WTC11 (cell line): ENCODE results near the gene CLEC2L. TPM values are rescaled to one million over a fixed set of nuclear protein-coding genes. Genes with fewer than 3 reads are reported as not detected.

Experiments used
- ATAC-seq: fragments of 200-7000 bp; cut with Tn5 transposase; 2 replicates; pipeline ENCODE4 v1.10.0; 2021; ENCODE audit warnings: mild to moderate bottlenecking, moderate library complexity
- CTCF ChIA-PET: fragments of 300-600 bp; sonication (Branson Sonifier 250); formaldehyde crosslinking; loops from one replicate; lab custom pipeline; 2021; ENCODE audit warnings: antibody characterized with exemption; lab: Charles Lee
- POLR2A ChIA-PET: fragments of 350-600 bp; sonication (Branson Sonifier 250); formaldehyde crosslinking; loops from one replicate; lab custom pipeline; 2021; ENCODE audit warnings: antibody characterized with exemption; lab: Charles Lee
- DNase-seq: peaks from one replicate; pipeline ENCODE4 v3.0.0; 2021; ENCODE audit warnings: low spot score
- H3K27ac Mint-ChIP-seq: 2 replicates; pipeline ENCODE4 v1.8.0; 2021; ENCODE audit warnings: mixed read lengths
- H3K27me3 Mint-ChIP-seq: 2 replicates; pipeline ENCODE4 v1.8.0; 2021; ENCODE audit warnings: low read depth, mild to moderate bottlenecking, moderate library complexity, mixed read lengths
- H3K36me3 Mint-ChIP-seq: 2 replicates; pipeline ENCODE4 v1.8.0; 2021; ENCODE audit warnings: mixed read lengths
- H3K4me1 Mint-ChIP-seq: 2 replicates; pipeline ENCODE4 v1.8.0; 2022; ENCODE audit warnings: mixed read lengths
- H3K4me3 Mint-ChIP-seq: 2 replicates; pipeline ENCODE4 v1.8.0; 2021; ENCODE audit warnings: mild to moderate bottlenecking, moderate library complexity, mixed read lengths
- H3K9me3 Mint-ChIP-seq: 2 replicates; pipeline ENCODE4 v1.8.0; 2021; ENCODE audit warnings: mixed read lengths
- CBFB ChIP-seq: sonication (generic); formaldehyde crosslinking; IDR thresholded peaks from 2 replicates; pipeline ENCODE4 v1.8.1; 2022; ENCODE audit warnings: mild to moderate bottlenecking, low read depth, missing genetic modification reagents
- CREM ChIP-seq: sonication (generic); formaldehyde crosslinking; IDR thresholded peaks from 2 replicates; pipeline ENCODE4 v1.8.1; 2022; ENCODE audit warnings: mild to moderate bottlenecking, missing genetic modification reagents, moderate library complexity
- FOXJ3 ChIP-seq: sonication (generic); formaldehyde crosslinking; IDR thresholded peaks from 2 replicates; pipeline ENCODE4 v1.9.0; 2021; ENCODE audit warnings: missing genetic modification reagents, mild to moderate bottlenecking, borderline replicate concordance
- GABPB1 ChIP-seq: sonication (generic); formaldehyde crosslinking; IDR thresholded peaks from 2 replicates; pipeline ENCODE4 v1.8.1; 2023; ENCODE audit warnings: mild to moderate bottlenecking, missing genetic modification reagents
- GRHL2 ChIP-seq: fragments of 250-450 bp; sonication (Bioruptor Pico); IDR thresholded peaks from 2 replicates; pipeline ENCODE4 v1.8.0; 2022; ENCODE audit warnings: mild to moderate bottlenecking, moderate library complexity; ENCODE audit not compliant: insufficient replicate concordance, severe bottlenecking
- HMGA2 ChIP-seq: fragments of 250-450 bp; sonication (Bioruptor Pico); IDR thresholded peaks from 2 replicates; pipeline ENCODE4 v1.4.0; 2021; ENCODE audit warnings: mild to moderate bottlenecking, moderate library complexity
- NFATC4 ChIP-seq: fragments of 250-450 bp; sonication (Bioruptor Pico); IDR thresholded peaks from 2 replicates; pipeline ENCODE4 v1.9.0; 2021; ENCODE audit warnings: mild to moderate bottlenecking
- ZNF121 ChIP-seq: sonication (generic); formaldehyde crosslinking; IDR thresholded peaks from 2 replicates; pipeline ENCODE4 v1.8.0; 2023; ENCODE audit warnings: missing genetic modification reagents
- ZNF317 ChIP-seq: sonication (generic); formaldehyde crosslinking; IDR thresholded peaks from 2 replicates; pipeline ENCODE4 v1.8.1; 2023; ENCODE audit warnings: low read depth, mild to moderate bottlenecking, moderate library complexity, missing genetic modification reagents, borderline replicate concordance
- ZNF396 ChIP-seq: fragments of 250-450 bp; sonication (Bioruptor Pico); IDR thresholded peaks from 2 replicates; pipeline ENCODE4 v1.8.0; 2021; ENCODE audit warnings: mild to moderate bottlenecking, moderate library complexity, borderline replicate concordance
- ZNF423 ChIP-seq: fragments of 250-450 bp; sonication (Bioruptor Pico); IDR thresholded peaks from 2 replicates; pipeline ENCODE4 v2.1.2; 2022; ENCODE audit warnings: mild to moderate bottlenecking, moderate library complexity
- total RNA-seq: library from RNA; stranded (reverse); gene quantifications from 3 replicates; pipeline ENCODE4 v1.2.3, GENCODE V29; 2021
- TF ChIP-seq, protein P1 (sequence below): sonication (generic); formaldehyde crosslinking; IDR thresholded peaks from 2 replicates; pipeline ENCODE4 v1.8.1; 2022; ENCODE audit warnings: mild to moderate bottlenecking, moderate library complexity, missing genetic modification reagents
- TF ChIP-seq, protein P2 (sequence below): sonication (generic); formaldehyde crosslinking; IDR thresholded peaks from 2 replicates; pipeline ENCODE4 v1.8.1; 2022; ENCODE audit warnings: missing genetic modification reagents, borderline replicate concordance
- TF ChIP-seq, protein P3 (sequence below): sonication (generic); formaldehyde crosslinking; IDR thresholded peaks from 2 replicates; pipeline ENCODE4 v1.8.1; 2022; ENCODE audit warnings: low read depth, mild to moderate bottlenecking, moderate library complexity, missing genetic modification reagents, borderline replicate concordance
- TF ChIP-seq, protein P4 (sequence below): fragments of 250-450 bp; sonication (Bioruptor Pico); IDR thresholded peaks from 2 replicates; pipeline ENCODE4 v1.9.0; 2021; ENCODE audit warnings: moderate library complexity, mild to moderate bottlenecking, inconsistent platforms, borderline replicate concordance
- TF ChIP-seq, protein P5 (sequence below): fragments of 250-450 bp; sonication (Bioruptor Pico); IDR thresholded peaks from 2 replicates; pipeline ENCODE4 v1.9.0; 2021; ENCODE audit warnings: mild to moderate bottlenecking

Gene CLEC2L
- total RNA-seq, 1 experiment from 2014 or later = 0.13 TPM

DNA sequence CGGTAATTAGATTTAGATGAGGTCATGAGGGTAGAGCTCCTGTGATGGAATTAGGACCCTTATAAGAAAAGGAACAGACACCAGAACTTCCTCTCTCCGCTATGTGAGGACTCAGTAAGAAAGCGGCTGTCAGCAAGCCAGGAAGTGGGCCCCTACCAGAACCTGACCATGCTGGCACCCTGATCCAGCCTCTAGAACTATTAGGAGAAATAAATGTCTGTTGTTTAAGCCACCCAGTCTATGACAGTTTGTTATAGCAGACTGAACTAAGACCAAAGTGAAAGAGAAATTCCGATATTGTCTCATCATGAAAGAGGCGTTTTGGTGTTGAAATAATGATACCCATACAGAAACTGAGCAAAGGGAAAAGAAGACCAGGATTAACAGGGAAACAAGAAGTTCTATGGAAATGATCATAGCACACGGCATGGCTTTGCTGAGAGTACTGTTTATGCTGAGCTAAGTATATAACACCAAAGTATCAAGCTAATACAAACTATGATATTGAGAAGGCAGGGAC is 9.2 kb downstream of the CLEC2L start:
- no peaks in the 10 kb centered on the region for H3K36me3 Mint-ChIP-seq
- ATAC-seq = no peak
- no peak overlapping the region for H3K27ac Mint-ChIP-seq
- 0 out of 2 replicates have a peak, but pooled peaks cover 3% of the 10 kb centered on the region for H3K9me3 Mint-ChIP-seq
- no peak for DNase-seq
- POLR2A ChIA-PET = no interaction called here
- TF ChIP-seq, protein P1, sequence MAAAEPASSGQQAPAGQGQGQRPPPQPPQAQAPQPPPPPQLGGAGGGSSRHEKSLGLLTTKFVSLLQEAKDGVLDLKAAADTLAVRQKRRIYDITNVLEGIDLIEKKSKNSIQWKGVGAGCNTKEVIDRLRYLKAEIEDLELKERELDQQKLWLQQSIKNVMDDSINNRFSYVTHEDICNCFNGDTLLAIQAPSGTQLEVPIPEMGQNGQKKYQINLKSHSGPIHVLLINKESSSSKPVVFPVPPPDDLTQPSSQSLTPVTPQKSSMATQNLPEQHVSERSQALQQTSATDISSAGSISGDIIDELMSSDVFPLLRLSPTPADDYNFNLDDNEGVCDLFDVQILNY (CRISPR knock-in tag) = no peak
- TF ChIP-seq ZNF423 (CRISPR knock-in tag) (no peak), ZNF121 (CRISPR knock-in tag) (no peak), ZNF317 (CRISPR knock-in tag) (no peak), ZNF396 (CRISPR knock-in tag) (no peak), NFATC4 (CRISPR knock-in tag) (no peak), FOXJ3 (CRISPR knock-in tag) (no peak)
- TF ChIP-seq, protein P2, sequence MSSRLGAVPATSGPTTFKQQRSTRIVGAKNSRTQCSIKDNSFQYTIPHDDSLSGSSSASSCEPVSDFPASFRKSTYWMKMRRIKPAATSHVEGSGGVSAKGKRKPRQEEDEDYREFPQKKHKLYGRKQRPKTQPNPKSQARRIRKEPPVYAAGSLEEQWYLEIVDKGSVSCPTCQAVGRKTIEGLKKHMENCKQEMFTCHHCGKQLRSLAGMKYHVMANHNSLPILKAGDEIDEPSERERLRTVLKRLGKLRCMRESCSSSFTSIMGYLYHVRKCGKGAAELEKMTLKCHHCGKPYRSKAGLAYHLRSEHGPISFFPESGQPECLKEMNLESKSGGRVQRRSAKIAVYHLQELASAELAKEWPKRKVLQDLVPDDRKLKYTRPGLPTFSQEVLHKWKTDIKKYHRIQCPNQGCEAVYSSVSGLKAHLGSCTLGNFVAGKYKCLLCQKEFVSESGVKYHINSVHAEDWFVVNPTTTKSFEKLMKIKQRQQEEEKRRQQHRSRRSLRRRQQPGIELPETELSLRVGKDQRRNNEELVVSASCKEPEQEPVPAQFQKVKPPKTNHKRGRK = no peak
- H3K27me3 Mint-ChIP-seq = peaks cover 14% of the 10 kb centered on the region
- peaks cover 11% of the 10 kb centered on the region for H3K4me1 Mint-ChIP-seq
- CTCF ChIA-PET = interaction anchor here (1.0 to 1.4 kb wide), 2 partner anchors 27 to 33 kb away, joined by 3 to 4 read pairs; no protein-coding TSS in a partner anchor
- H3K4me3 Mint-ChIP-seq = no peak overlapping the region

DNA sequence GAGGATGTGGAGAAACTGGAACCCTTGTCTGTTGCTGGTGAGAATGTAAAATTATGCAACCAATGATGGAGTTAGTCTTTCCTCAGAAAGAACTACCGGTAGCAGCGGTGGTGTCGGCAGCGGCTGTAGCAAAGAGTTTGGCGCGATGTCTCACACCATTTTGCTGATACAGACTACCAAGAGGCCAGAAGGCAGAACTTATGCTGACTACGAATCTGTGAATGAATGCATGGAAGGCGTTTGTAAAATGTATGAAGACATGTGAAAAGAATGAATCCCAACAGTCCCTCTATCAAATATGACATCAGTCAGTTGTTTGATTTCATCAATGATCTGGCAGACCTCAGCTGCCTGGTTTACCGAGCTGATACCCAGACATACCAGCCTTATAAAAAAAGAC is 10.6 kb downstream of the CLEC2L start:
- Mint-ChIP-seq H3K36me3 (no peaks in the 10 kb centered on the region), H3K27me3 (peaks cover 10% of the 10 kb centered on the region), H3K4me1 (peaks cover 11% of the 10 kb centered on the region), H3K9me3 (0 out of 2 replicates have a peak, but pooled peaks cover 3% of the 10 kb centered on the region), H3K27ac (peak overlapping the region; percentile 41; the same call in 1 of the 2 replicates), H3K4me3 (no peak overlapping the region)
- ATAC-seq (no peak), DNase-seq (no peak)
- ChIA-PET CTCF (interaction anchor here (1.4 kb wide), 1 partner anchor 34 kb away, joined by 3 read pairs; no protein-coding TSS in a partner anchor), POLR2A (no interaction called here)
- TF ChIP-seq GRHL2 = no peak
- TF ChIP-seq, protein P3, sequence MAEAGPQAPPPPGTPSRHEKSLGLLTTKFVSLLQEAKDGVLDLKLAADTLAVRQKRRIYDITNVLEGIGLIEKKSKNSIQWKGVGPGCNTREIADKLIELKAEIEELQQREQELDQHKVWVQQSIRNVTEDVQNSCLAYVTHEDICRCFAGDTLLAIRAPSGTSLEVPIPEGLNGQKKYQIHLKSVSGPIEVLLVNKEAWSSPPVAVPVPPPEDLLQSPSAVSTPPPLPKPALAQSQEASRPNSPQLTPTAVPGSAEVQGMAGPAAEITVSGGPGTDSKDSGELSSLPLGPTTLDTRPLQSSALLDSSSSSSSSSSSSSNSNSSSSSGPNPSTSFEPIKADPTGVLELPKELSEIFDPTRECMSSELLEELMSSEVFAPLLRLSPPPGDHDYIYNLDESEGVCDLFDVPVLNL (CRISPR knock-in tag) = no peak
- TF ChIP-seq, protein P4, sequence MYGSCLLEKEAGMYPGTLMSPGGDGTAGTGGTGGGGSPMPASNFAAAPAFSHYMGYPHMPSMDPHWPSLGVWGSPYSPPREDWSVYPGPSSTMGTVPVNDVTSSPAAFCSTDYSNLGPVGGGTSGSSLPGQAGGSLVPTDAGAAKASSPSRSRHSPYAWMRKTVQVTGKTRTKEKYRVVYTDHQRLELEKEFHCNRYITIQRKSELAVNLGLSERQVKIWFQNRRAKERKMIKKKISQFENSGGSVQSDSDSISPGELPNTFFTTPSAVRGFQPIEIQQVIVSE (CRISPR knock-in tag) = no peak

DNA sequence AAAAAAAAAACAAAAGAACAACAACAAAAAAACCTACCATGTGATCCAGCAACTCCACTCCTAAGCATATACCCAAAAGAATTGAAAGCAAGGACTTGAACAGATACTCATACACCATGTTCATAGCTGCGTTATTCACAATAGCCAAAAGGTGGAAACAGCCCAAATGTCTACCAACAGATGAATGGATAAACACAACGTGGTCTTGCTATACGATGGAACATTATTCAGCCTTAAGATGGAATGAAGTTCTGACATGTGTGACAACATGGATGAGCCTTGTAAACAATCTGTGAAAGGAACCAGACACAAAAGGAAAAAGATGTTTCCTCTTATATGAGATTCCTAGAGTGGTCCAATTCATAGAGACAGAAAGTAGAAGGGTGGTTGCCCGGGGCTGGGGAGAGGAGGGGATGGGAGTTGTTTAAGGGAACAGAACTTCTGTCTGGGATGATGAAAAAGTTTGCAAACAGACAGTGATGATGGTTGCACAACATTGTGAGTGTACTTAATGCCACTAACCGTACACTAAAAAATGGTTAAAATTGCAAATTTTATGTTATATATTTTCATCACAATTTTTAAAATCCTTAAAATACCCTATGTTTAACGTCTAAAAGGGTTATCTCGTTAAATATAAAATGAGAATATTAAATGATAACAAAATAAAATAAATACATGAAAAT is 11.6 kb downstream of the CLEC2L start:
- Mint-ChIP-seq H3K4me3 (no peak overlapping the region), H3K27ac (no peak overlapping the region), H3K36me3 (no peaks in the 10 kb centered on the region), H3K27me3 (peaks cover 5% of the 10 kb centered on the region), H3K4me1 (peaks cover 11% of the 10 kb centered on the region), H3K9me3 (0 out of 2 replicates have a peak, but pooled peaks cover 3% of the 10 kb centered on the region)
- CTCF ChIA-PET = no interaction called here
- ATAC-seq (no peak), DNase-seq (no peak)
- POLR2A ChIA-PET = no interaction called here
- TF ChIP-seq HMGA2 (CRISPR knock-in tag) = peak; percentile 15; the same call in 1 of the 2 replicates
- TF ChIP-seq GABPB1 = no peak
- no peak for TF ChIP-seq CREM (CRISPR knock-in tag)
- TF ChIP-seq, protein P5, sequence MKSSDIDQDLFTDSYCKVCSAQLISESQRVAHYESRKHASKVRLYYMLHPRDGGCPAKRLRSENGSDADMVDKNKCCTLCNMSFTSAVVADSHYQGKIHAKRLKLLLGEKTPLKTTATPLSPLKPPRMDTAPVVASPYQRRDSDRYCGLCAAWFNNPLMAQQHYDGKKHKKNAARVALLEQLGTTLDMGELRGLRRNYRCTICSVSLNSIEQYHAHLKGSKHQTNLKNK (CRISPR knock-in tag) = no peak
- no peak for TF ChIP-seq CBFB (CRISPR knock-in tag)
- TF ChIP-seq, all 79 proteins: peak for 1
